ENCODE data around the gene INPP4B.
A peak's percentile ranks its signal among the peaks of the same experiment; 100 is the strongest.

Gene INPP4B

DNA sequence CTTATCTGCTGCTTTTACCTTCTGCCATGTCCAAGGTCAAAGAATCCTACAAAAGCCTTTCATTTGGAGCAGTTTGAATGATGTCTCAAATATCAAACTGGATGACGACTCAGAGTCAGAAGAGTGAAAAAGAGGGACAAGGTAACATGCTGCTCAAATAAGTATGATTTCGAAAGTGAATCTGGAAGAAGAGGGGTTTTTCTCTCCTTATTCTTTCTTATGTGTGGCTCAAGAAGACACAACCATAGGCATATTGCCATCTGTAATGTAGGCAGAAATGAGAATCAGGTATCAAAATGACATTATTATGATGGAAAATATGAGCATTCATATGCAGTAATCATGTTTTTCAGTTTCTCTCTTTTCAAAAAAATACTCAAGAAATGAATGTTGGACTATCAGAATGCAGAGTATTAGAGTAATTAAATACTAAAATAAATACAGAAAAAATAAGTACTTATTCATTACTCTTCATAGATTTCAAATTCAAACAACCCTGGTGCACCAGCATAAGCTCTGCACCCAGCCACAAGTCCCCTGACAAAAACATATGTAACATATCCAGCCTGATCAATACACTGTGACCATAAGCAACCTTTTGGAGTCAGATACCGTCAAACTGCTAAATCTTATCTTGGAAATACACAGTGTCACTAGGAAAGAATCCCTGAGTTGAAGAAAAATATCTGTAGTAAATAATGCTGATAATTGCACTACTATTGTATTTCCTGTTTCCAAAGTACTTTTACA, 468.6 kb downstream of the INPP4B start:
- DNase-seq (ENCODE audit: low read depth) = no peak

DNA sequence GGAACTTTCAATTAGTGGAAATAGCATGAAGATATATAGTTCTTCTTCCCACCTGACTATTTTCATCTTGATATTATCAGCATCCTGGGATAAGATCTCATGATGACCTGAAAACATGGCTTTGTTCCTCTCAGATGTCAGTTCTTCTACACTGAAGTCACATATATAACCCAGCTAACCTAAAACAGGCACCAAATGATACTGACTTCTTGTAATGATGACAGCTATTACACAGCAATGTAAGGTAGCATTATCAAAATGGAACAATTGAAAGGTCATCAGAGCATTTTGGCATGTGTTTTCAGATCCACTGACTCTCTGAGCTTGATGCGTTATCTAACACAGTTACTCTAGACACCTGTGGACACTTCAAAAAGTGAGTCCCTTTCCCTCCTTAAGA, 469.9 kb downstream of the INPP4B start:
- DNase-seq (ENCODE audit: low read depth) = no peak

DNA sequence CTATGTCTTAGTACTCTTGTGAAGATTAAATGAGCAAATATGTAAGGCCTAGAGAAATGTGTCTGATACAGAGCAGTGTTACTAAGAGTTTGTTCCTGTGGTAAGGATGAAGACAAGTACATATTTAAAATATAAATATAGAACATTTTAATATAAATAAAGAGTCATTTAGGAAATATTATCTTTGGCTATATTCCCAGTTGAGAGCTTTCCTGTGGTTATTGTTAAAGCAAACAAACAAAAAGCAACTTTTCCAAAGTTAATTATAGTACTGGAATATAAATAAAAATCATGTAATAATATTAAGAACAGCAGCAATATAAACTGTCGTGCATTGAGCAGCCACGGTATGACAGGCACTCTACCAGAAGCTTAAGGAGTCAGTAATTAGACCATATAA, 472.5 kb downstream of the INPP4B start:
- DNase-seq (ENCODE audit: low read depth) = no peak

DNA sequence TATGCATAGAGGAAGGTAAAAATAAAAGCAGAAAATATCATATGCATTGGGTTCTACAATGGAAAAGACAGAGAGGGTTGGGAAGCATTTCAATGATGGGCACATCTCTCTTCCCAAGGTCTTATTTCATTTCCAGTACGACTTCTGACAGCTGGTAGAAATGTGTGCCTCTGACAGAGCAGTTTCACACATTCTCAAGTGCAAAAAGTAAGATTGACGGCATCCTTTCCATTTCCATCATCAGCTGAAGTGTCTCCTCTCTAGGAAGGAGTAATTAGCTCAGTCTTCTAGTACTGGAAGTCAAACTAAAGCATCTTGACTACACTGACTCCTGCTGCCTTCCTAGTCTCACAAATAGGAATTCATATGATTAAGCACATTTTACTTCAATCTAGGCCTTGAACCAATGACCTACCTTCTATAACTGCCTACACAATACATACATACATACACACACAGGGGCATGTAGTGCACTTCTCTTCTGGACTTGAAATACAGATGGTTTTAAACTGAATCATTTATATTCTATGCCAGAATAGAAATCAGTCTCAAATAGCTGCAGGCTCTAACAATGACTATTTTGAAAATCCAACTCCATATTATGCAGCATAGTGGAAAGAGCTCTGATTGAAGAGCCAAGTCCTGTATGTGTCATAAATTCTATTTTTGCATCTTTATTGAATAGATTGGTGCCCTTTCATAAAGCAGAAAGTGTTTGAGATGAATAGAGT, 473.4 kb downstream of the INPP4B start:
- DNase-seq (ENCODE audit: low read depth) = no peak

DNA sequence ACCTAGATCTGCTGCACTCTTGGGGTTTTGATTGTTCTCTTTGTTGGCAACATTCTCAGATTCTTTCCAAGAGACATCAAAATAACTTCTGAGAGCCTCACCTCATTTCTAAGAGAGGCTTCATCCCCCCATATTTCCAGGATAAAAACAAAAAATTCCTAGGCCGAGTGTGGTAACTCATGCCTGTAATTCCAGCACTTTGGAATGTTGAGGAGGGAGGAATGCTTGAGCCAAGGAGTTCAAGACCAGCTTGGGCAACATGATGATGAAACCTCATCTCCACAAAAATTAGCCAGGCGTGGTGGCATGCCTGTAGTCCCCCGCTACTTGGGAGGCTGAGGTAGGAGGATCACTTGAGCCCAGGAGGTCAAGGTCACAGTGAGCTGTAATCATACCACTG, 477.0 kb downstream of the INPP4B start:
- DNase-seq (ENCODE audit: low read depth) = no peak

DNA sequence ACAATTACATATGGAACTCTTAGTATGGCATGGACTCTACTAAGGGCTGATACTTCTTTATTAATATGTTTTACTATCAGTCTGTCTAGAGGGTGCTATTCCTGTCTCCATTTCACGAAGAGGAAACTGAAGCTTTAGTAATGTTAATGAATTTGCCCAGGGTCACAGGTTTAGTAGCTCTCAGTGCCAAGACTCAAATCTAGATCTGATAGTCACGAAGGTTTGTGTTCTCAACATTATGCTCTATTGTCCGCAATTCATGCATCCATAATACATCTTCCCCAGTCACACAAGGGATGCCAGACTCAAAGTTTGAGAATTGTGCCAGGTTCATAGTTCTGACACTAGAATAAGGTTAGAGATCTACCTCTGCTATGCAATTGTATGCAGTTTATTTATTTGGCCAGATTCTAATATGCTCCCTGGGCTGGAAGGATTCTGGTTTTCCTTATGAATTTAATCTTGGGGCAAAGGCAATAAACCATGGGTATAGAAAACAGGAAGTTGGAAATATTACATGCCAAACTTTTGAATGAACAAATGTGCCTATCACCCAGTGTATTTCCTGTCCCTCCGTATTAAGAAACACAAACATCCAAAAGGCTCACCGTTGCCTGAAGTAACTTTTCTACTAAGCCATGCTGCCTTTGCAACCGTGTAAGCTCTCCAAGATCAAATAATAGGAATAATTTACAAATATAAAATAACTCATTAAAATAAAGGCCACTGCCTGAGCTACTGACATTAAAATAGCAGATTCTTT, 478.5 kb downstream of the INPP4B start:
- DNase-seq (ENCODE audit: low read depth) = no peak

DNA sequence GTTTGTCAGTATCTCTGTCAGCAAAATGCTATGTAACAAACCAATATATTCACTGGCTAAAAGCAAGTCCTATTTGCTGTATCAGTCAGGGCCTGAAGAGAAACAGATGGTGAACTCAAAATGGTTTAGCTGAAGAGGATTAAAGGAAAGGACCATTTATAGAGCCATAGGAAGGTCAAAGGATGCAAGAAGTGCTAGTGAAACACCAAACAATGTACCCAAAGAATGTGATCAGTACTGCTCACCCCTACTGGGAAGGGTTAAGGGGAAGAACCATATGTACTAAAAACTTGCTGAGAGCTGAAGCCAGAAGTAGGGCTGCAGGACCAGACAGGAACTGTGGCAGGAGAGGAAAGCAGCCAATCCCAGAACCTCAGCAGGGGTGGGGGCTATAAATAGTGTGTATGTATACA, 479.3 kb downstream of the INPP4B start:
- no peak for DNase-seq (ENCODE audit: low read depth)

DNA sequence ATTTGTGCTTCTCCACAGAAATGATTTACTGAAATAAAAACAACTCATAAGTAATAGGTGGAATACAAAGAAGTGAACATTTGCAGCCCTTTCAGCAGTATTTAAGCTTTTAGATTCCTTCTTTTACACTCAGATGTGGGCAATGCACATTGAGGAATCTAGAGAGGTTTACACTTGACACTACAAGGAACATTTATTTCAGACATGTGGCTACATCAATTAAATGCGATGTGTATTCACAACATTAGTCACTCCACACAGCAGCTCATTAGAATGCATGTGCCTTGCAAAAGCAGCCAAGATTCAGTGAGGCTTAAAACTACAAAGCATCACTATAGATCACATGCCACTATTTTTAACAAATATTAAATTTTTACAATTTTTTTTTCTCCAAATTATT, 480.7 kb downstream of the INPP4B start:
- no peak for DNase-seq (ENCODE audit: low read depth)

DNA sequence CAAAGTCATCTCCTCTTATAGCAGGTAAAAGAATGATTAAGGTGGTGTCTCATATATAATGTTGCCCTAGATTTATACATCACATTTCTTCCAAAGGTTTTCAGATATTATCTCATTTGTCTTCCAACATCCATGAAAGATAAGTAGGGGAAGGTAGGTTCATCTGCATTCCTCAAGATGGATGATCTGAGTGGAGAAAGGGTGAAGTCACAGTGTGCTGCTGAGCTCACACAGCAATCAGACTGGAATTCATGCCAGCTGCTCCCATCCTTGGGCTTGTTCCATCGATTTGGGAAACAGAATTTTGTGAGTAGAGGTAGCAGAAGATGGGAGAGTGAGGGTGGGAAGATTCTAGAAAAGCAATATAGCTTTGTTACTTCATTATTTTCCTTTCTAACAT, 482.4 kb downstream of the INPP4B start:
- no peak for DNase-seq (ENCODE audit: low read depth)

DNA sequence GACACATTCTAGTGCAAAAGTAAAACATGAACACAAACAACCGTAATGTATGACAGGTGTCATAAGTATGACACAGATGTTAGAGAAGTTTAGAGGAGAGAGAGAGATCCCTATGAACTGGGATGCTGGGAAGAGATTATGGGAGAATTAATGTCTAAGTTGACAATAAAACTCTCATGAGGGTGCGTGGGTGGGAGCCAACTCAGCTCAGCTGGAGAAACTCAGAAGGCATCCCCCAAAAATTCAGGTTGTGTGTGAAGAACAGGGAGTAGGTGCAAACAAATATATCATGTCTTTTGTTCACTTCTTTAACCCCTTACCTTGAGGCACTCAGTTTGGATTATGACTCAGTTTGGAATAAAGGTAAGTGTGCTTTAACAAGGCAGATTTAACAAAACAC, 484.1 kb downstream of the INPP4B start:
- no peak for DNase-seq (ENCODE audit: low read depth)

DNA sequence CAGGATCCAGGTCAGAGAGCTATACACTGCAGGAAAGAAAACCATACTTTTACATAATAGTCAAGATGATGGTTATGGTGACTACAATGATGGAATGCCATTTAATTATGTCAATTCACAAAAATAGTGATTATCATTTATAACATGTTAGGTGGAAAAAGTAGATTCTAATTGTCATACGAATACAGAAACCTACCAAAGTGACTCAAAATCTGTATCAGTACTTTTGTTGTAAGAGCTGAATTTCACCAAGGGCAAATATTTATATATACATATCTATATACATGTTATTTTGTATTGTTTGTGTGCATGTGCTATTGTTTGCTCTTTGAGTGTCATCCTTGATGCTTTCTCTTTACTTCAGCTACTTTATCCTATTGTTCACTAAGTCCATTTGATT, 485.4 kb downstream of the INPP4B start:
- no peak for DNase-seq (ENCODE audit: low read depth)

DNA sequence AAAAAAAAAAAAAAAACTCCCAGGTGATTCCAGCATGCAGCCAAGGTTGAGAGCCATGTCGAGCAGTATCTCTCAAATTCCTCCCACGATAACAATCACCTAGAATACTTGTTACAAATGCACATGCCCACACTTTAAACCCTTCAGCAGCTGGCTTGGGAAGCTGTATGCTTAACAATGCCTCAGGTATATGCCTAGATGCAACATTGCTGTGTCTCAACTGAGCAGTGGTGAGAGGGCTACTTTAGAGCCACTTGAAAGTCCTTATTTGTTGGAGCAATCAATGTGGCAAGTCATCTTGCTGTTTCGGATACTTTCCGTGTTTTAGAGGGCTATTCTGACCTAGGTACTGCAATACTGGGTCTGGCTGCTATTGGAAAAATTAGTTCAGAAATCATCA, 487.4 kb downstream of the INPP4B start:
- DNase-seq (ENCODE audit: low read depth) = no peak

DNA sequence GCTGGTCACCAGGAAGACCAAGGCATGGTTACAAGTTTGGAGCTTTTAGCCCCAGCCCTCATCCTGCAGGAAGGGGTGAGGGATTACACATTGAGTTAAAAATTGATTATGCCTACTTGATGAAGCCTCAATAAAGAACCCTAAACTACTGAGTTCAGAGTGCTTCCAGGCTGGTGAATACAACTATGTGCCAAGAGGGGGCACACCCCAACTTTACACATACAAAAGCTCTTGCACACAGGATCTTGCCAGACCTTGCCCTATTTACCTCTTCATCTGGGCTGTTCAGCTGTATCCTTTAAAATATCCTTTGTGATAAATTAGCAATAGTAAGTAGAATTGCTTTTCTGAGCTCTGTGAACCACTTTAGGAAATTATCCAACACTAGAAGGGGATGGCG, 489.3 kb downstream of the INPP4B start:
- DNase-seq (ENCODE audit: low read depth) = no peak

DNA sequence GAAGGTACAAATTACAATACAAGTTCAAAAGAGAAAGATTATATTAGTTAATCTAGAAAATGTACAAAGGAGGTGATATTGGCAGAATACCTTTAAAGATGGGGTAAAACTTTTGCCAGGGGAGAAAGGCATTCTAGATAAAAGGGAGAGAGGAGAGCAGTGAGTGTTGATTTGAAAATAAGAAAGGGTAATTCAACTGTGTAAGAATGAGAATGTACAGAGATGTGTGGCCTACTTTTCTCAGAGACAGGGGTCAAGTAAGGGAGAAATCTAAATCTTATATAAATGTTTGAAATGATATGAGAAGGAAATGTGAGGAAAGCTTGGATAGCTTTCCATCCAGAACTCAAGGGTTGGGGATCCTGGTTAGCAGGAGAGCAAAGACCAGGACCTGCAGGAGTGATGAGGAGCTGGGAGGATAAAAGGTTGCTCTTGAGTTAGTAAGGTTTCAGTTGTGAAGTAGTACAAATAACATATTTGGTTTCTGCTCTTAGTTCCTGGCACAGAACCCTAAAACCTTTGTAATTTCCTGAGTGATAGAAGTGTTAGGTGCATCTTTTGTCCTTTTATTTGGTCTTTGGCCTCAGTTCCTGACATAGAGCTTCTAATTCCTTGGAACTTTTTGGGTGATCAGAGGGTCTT, 489.9 kb downstream of the INPP4B start:
- DNase-seq (ENCODE audit: low read depth) = no peak

DNA sequence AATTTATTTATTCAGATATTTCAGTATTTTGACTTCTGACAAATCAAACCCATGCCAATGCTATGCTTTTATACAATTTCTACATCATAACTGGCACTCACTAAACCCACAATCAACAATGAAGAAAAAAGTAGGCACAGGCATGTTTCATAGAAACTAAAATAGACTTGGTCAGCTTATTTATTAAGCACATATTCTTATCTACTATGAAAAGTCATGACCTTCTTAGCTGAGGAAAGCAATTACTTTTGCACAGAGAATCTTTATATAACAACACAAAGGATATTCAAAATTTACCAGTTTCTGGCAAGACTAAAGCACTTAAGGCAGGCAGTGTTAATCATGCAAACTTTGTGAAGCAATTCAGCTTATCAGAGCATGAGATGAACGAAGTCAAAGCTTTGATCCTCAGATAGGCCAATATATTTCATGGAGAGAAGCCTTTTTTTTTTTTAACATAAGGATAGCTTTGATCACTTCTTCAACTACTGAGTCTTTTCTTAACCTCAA, 490.6 kb downstream of the INPP4B start:
- no peak for DNase-seq (ENCODE audit: low read depth)

DNA sequence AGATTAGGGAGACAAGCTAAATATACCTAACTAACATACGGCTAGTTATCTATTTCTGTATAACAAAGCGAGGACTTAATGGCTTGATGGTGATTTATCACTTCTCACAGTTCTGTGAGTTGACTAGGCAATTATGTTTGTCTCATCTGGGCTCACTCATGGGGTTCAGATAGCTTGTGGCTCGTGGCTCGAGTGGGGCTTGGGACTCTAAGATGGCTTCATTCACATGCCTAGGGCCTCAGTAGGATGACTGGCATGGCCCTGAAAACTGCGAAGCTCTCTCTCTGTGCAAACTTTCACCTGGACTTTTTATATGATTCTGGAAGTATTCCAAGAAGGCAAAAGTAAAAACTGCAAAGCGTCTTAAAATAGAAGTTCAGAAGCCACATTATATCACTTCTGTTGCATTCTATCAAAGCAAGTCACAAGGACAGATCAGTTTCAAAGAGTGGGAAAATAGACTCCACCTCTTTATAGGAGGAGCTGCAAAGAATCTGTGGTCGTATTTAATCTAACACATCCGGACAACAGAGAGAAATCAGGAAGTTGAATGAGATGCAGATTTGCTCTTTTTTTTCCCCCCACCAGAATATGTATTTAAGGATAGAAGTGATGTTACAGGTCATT, 491.2 kb downstream of the INPP4B start:
- DNase-seq (ENCODE audit: low read depth) = no peak

DNA sequence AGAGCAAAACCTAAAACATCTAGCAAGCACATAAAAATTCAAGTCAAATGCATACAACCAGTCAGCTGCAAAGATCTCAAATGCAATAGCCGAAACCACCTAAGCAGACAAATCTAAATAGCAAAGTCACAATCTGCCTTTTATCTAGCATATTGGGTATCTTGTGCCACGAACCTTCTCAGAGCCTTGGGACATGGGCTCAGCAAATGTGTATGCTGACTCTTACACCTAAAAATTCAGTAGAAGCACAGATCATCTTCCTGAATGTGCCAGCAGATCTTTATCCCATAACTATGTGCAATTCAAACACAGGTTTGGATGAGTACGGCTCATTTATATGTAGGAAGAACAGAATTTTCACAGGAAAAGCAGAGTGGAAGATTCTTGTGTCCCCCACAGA, 492.1 kb downstream of the INPP4B start:
- no peak for DNase-seq (ENCODE audit: low read depth)

DNA sequence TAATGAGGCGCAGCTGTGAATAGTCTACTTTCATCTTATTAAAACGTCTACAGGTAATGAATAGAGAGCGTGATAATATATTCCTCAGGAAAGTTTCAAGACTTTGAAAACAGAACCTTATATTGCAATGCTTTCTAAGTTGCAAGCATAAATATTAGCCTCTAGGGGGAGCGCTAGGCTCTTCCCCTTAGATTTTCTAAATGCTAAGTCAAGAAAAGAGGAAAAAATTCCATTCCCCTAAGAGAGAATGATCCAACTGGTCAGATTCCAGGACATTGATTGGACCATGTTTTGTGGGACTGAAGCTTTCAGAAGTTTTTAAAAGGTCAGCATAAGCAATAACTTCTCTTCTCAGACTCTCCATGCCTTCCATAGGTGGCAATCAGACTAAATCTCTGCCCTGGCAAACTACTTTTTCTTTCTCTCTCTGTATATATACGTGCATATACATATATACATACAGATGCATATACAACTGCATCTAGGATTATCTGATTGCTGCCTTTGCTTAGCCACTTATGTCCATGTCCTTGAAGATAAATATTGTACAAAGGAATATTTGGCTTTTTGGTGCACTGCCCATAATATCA, 492.9 kb downstream of the INPP4B start:
- peak; percentile 52 for DNase-seq (ENCODE audit: low read depth)

DNA sequence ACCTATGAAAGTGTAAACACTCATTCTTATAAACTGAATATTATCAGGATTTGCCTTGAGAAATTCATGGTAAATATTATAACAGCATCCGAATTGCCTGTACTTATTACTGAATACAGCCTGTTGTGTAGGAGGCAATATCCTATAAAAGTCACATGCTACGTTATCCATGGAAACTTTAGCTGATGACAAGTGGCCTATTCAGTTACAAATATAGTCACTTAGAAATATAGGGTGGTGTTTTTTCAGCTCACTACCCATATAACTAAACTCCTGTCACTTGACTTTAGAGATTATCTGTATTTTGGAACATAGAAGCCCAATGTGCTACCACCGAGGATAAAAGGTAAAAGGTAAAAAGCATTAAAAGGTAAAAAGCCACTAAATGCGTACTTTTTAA, 493.4 kb downstream of the INPP4B start:
- no peak for DNase-seq (ENCODE audit: low read depth)

DNA sequence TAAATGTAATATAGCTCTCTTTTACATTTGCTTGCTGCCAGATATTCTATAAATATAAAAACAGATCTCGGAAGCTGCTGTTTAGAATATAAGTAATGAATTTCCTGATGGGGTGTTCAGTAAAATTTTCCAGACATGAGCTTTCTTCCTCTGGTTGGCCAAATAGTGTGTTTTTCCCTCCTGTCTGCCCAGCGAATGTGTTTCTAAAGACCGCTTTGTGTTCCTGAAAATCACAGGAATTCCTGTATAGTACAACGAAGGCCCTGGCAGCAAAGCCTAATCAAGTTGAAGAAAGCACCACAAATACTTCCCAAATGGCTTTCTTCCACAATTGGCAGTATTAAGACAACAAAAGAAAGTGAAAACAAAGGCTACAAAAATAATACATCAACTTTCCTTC, 494.1 kb downstream of the INPP4B start:
- DNase-seq (ENCODE audit: low read depth) = no peak

DNA sequence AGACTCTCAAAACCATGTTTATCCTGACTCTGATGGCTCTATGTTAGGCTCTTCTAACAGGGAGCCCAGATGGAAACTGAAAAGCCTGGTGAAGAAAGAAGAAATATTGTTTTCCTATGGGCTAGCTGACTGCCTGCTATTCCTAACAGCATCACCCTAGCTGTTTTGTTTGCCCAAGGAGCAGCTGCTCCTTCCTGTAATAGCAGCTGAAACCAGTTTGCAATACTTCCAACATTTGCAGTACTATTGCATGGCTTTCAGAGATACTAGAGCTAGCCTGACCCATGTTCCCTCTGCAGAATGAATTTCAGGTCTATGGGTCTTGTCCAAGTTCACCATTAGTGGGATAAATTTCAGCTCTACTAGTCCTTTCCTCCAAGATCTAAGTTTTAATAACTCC, 495.2 kb downstream of the INPP4B start:
- no peak for DNase-seq (ENCODE audit: low read depth)

DNA sequence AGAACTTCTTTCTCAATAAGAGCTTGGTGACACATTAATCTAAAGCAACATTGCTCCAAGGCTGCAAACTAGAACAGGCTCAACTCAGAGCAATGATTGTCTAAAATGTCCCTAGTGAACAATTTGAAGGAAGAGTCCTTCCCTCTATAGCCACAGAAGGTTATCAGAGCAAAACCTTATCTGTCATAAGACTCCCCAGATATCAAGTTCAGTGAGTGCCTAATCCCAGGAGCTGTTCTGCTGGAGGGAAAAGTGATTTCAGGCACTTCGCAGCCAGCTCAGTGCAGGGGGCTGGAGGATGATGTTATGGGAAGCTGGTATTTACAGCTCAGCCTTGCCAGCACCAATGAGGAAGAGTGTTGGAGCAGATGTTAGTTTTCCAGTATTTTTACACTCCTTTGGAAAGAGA, 497.5 kb downstream of the INPP4B start:
- DNase-seq (ENCODE audit: low read depth) = no peak

Data from HS-5 (cell line).